ENCODE data around the gene DPY19L1.

DPY19L1 gene

GRCh38 chr7:35021445-35021844 lies 15.8 kb downstream of the DPY19L1 start:
- no peak for TF ChIP-seq CTCF (IDR thresholded peaks at IDR 0.05; ENCODE audit: low read depth, low read length, missing control alignments)
- in situ Hi-C loops (cut with HindIII; ENCODE audit: low sequenced_read_pairs) = no loop called here
- no peak for DNase-seq (ENCODE audit: low read depth)
- no peak overlapping the region for H3K4me3 ChIP-seq (ENCODE audit: low read depth, low read length)

- TF ChIP-seq CTCF (IDR thresholded peaks at IDR 0.05; ENCODE audit: low read depth, low read length, missing control alignments) = no peak
- in situ Hi-C loops (cut with HindIII; ENCODE audit: low sequenced_read_pairs) = no loop called here
- no peak overlapping the region for H3K4me3 ChIP-seq (ENCODE audit: low read depth, low read length)
- no peak for DNase-seq (ENCODE audit: low read depth)
Measured at GRCh38 chr7:35019801-35020200, 17.5 kb downstream of the DPY19L1 start.

- no peak for DNase-seq (ENCODE audit: low read depth)
- no peak for TF ChIP-seq CTCF (IDR thresholded peaks at IDR 0.05; ENCODE audit: low read depth, low read length, missing control alignments)
- in situ Hi-C loops (cut with HindIII; ENCODE audit: low sequenced_read_pairs) = no loop called here
- H3K4me3 ChIP-seq (ENCODE audit: low read depth, low read length) = no peak overlapping the region
Measured at GRCh38 chr7:35019179-35019729, 18.0 kb downstream of the DPY19L1 start.

GRCh38 chr7:35015346-35015859 lies 21.9 kb downstream of the DPY19L1 start:
- TF ChIP-seq CTCF (IDR thresholded peaks at IDR 0.05; ENCODE audit: low read depth, low read length, missing control alignments) = no peak
- in situ Hi-C loops (cut with HindIII; ENCODE audit: low sequenced_read_pairs) = no loop called here
- no peak for DNase-seq (ENCODE audit: low read depth)
- no peak overlapping the region for H3K4me3 ChIP-seq (ENCODE audit: low read depth, low read length)

- in situ Hi-C loops (cut with HindIII; ENCODE audit: low sequenced_read_pairs) = no loop called here
- no peak for TF ChIP-seq CTCF (IDR thresholded peaks at IDR 0.05; ENCODE audit: low read depth, low read length, missing control alignments)
Measured at GRCh38 chr7:35012160-35012559, 25.1 kb downstream of the DPY19L1 start.

GRCh38 chr7:35011085-35011484 lies 26.2 kb downstream of the DPY19L1 start:
- TF ChIP-seq CTCF (IDR thresholded peaks at IDR 0.05; ENCODE audit: low read depth, low read length, missing control alignments) = no peak
- in situ Hi-C loops (cut with HindIII; ENCODE audit: low sequenced_read_pairs) = no loop called here
- no peak for DNase-seq (ENCODE audit: low read depth)
- no peak overlapping the region for H3K4me3 ChIP-seq (ENCODE audit: low read depth, low read length)

More at GRCh38 chr7:35012160-35012559, 25.1 kb downstream of the DPY19L1 start:
- no peak for DNase-seq (ENCODE audit: low read depth)
- H3K4me3 ChIP-seq (ENCODE audit: low read depth, low read length) = no peak overlapping the region
